HEK293 (cell line): ENCODE measurements around the gene UTP25.

Source experiments
- CTCF ChIA-PET: fragments of 350-600 bp; formaldehyde crosslinking; extraction: SDS; loops from one replicate; lab custom pipeline; 2021; ENCODE audit warnings: antibody characterized with exemption; lab: Yijun Ruan, JAX
- POLR2A ChIA-PET: fragments of 300-600 bp; formaldehyde crosslinking; extraction: SDS; loops from one replicate; lab custom pipeline; 2020; ENCODE audit warnings: antibody characterized with exemption, inconsistent platforms; lab: Yijun Ruan, JAX
- H3K27ac ChIP-seq: fragments of 200-500 bp; sonication (Bioruptor generic); 2 replicates; pipeline ENCODE4 v1.5.1; 2014; ENCODE audit warnings: low read depth, low read length, control low read depth, inconsistent platforms; ENCODE audit errors: extremely low read depth
- H3K36me3 ChIP-seq, 2 experiments: fragments of 200-500 bp in 1 of 2; sonication (Bioruptor generic) in 1 of 2; 1 replicate in 1 of 2; 2 replicates in 1 of 2; pipeline ENCODE4 v1.5.1; 2014 to 2017; ENCODE audit warnings: inconsistent platforms in 2 of 2, low read length in 2 of 2; ENCODE audit not compliant: control insufficient read depth in 2 of 2, insufficient read depth in 1 of 2
- H3K4me1 ChIP-seq: fragments of 200-500 bp; sonication (Bioruptor generic); 2 replicates; pipeline ENCODE4 v1.5.1; 2014; ENCODE audit warnings: mild to moderate bottlenecking, low read length, inconsistent platforms; ENCODE audit not compliant: control insufficient read depth, insufficient read depth
- H3K4me3 ChIP-seq: 2 replicates; pipeline ENCODE4 v1.5.1; 2011; ENCODE audit warnings: low read depth, mild to moderate bottlenecking, control low read depth, low read length, moderate library complexity
- H3K9me3 ChIP-seq: fragments of 200-500 bp; sonication (Bioruptor generic); 2 replicates; pipeline ENCODE4 v1.5.1; 2014; ENCODE audit warnings: low read depth, low read length, inconsistent platforms; ENCODE audit not compliant: control insufficient read depth, insufficient read depth
- INSM2 ChIP-seq: fragments of 450-650 bp; formaldehyde crosslinking; IDR thresholded peaks from 2 replicates; pipeline ENCODE4 v1.5.1; 2016; ENCODE audit warnings: missing biosample characterization, missing genetic modification characterization
- MZF1 ChIP-seq: fragments of 450-650 bp; formaldehyde crosslinking; IDR thresholded peaks from 2 replicates; pipeline ENCODE4 v1.5.1; 2017; ENCODE audit warnings: missing biosample characterization, missing genetic modification characterization, borderline replicate concordance
- PATZ1 ChIP-seq: fragments of 450-650 bp; formaldehyde crosslinking; IDR thresholded peaks from 2 replicates; pipeline ENCODE4 v1.5.1; 2016; ENCODE audit warnings: missing biosample characterization, missing genetic modification characterization
- SP3 ChIP-seq: fragments of 450-650 bp; formaldehyde crosslinking; IDR thresholded peaks from 2 replicates; pipeline ENCODE4 v1.5.1; 2016; ENCODE audit warnings: missing biosample characterization, missing genetic modification characterization
- TCF7L2 ChIP-seq: IDR thresholded peaks from 2 replicates; pipeline ENCODE4 v1.6.1; 2011; ENCODE audit warnings: low read depth, mild to moderate bottlenecking, inconsistent platforms, low read length, moderate library complexity, borderline replicate concordance
- ZBTB49 ChIP-seq: fragments of 450-650 bp; formaldehyde crosslinking; IDR thresholded peaks from 2 replicates; pipeline ENCODE4 v1.5.1; 2016; ENCODE audit warnings: missing biosample characterization, missing genetic modification characterization, low read depth
- ZNF10 ChIP-seq: fragments of 450-650 bp; formaldehyde crosslinking; IDR thresholded peaks from 2 replicates; pipeline ENCODE4 v1.5.1; 2017; ENCODE audit warnings: missing biosample characterization, missing genetic modification characterization
- ZNF140 ChIP-seq: fragments of 450-650 bp; formaldehyde crosslinking; IDR thresholded peaks from 2 replicates; pipeline ENCODE4 v1.5.1; 2016; ENCODE audit warnings: missing biosample characterization, missing genetic modification characterization
- ZNF157 ChIP-seq: fragments of 450-650 bp; formaldehyde crosslinking; IDR thresholded peaks from 2 replicates; pipeline ENCODE4 v1.5.1; 2016; ENCODE audit warnings: missing biosample characterization, missing genetic modification characterization
- ZNF23 ChIP-seq: fragments of 450-650 bp; formaldehyde crosslinking; IDR thresholded peaks from 2 replicates; pipeline ENCODE4 v1.5.1; 2016; ENCODE audit warnings: missing biosample characterization, missing genetic modification characterization, borderline replicate concordance
- ZNF302 ChIP-seq: fragments of 450-650 bp; formaldehyde crosslinking; IDR thresholded peaks from 2 replicates; pipeline ENCODE4 v1.5.1; 2016; ENCODE audit warnings: missing biosample characterization, missing genetic modification characterization, low read depth
- ZNF366 ChIP-seq: fragments of 450-650 bp; formaldehyde crosslinking; conservative IDR thresholded peaks from 2 replicates; pipeline ENCODE4 v1.5.1; 2016; ENCODE audit warnings: missing biosample characterization, missing genetic modification characterization
- ZNF37A ChIP-seq: fragments of 450-650 bp; IDR thresholded peaks from 2 replicates; pipeline ENCODE4 v1.5.1; 2018; ENCODE audit warnings: missing biosample characterization, missing genetic modification characterization
- ZNF404 ChIP-seq: fragments of 450-650 bp; formaldehyde crosslinking; IDR thresholded peaks from 2 replicates; pipeline ENCODE4 v1.5.1; 2017; ENCODE audit warnings: missing biosample characterization, missing genetic modification characterization
- ZNF423 ChIP-seq: fragments of 450-650 bp; formaldehyde crosslinking; IDR thresholded peaks from 2 replicates; pipeline ENCODE4 v1.5.1; 2016; ENCODE audit warnings: missing biosample characterization, missing genetic modification characterization
- ZNF449 ChIP-seq: fragments of 450-650 bp; formaldehyde crosslinking; IDR thresholded peaks from 2 replicates; pipeline ENCODE4 v1.5.1; 2017; ENCODE audit warnings: missing biosample characterization, mild to moderate bottlenecking, missing genetic modification characterization, moderate library complexity
- ZNF513 ChIP-seq: fragments of 450-650 bp; IDR thresholded peaks from 2 replicates; pipeline ENCODE4 v1.5.1; 2018; ENCODE audit warnings: missing biosample characterization, missing genetic modification characterization
- ZNF529 ChIP-seq: fragments of 450-650 bp; formaldehyde crosslinking; IDR thresholded peaks from 2 replicates; pipeline ENCODE4 v1.5.1; 2017; ENCODE audit warnings: missing genetic modification characterization, missing biosample characterization; ENCODE audit not compliant: insufficient replicate concordance
- ZNF626 ChIP-seq: fragments of 450-650 bp; sonication (Bioruptor Pico); formaldehyde crosslinking; IDR thresholded peaks from 2 replicates; pipeline ENCODE4 v1.5.1; 2018; ENCODE audit warnings: missing biosample characterization, missing genetic modification characterization, inconsistent platforms
- ZNF692 ChIP-seq: fragments of 450-650 bp; formaldehyde crosslinking; IDR thresholded peaks from 2 replicates; pipeline ENCODE4 v1.5.1; 2016; ENCODE audit warnings: missing biosample characterization, missing genetic modification characterization

UTP25 gene

GRCh38 chr1:209813902-209814301, 13.9 kb upstream of the UTP25 start:
- Histone ChIP-seq H3K4me1 (no peaks in the 10 kb centered on the region), H3K4me3 (no peak overlapping the region), H3K36me3 (no peaks in the 10 kb centered on the region), H3K9me3 (no peaks in the 10 kb centered on the region), H3K27ac (no peak overlapping the region)
- CTCF ChIA-PET = interaction anchor here (1.1 to 4.8 kb wide), 3 partner anchors 10 to 14 kb away, joined by 4 to 48 read pairs (median 7); partner anchors contain the start of gene UTP25
- TF ChIP-seq TCF7L2 (no peak), INSM2 (tag by site-specific recombination) (no peak), ZNF692 (tag by site-specific recombination) (no peak), ZNF157 (tag by site-specific recombination) (no peak), ZNF529 (tag by site-specific recombination) (no peak), ZNF37A (tag by site-specific recombination) (no peak), ZNF449 (tag by site-specific recombination) (no peak), SP3 (tag by site-specific recombination) (no peak), ZNF513 (tag by site-specific recombination) (no peak), ZNF423 (tag by site-specific recombination) (no peak), ZNF626 (tag by site-specific recombination) (no peak), PATZ1 (no peak), MZF1 (tag by site-specific recombination) (no peak), ZNF404 (tag by site-specific recombination) (no peak), ZNF302 (tag by site-specific recombination) (no peak), ZBTB49 (tag by site-specific recombination) (no peak), ZNF10 (tag by site-specific recombination) (no peak), ZNF140 (tag by site-specific recombination) (no peak), ZNF23 (tag by site-specific recombination) (no peak), ZNF366 (tag by site-specific recombination) (no peak)
- POLR2A ChIA-PET = interaction anchor here (3.0 kb wide), 1 partner anchor 8 kb away, joined by 9 read pairs; the partner anchor contains the start of gene IRF6
